NCI-H446 treated with DMSO at 0.1 percent for 48 hours (cell line): ENCODE measurements around the gene GPR18.

Experiments used
- DNase-seq: peaks from one replicate; lab custom pipeline; 2025; lab: John Stamatoyannopoulos, UW

GPR18 gene

DNA sequence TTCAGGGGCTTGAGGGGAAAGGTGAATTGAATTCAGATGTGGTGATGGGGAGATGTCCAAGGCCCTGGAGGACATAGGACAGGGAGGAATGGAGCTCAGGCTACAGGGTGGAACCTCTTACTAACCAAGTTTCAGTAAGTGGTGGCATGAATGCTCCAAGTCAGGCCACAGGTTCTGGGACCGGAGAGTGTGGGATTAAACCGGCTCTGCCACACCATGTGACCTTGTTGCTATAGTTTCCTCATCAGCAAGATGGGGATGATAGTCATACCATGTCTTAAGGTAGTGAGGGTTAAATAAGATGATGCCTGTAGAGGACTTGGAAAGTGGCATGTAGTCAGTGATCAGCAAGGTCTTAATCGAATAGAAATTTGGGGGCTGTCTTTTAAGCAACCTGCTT is 32.7 kb upstream of the GPR18 start:
- no peak for DNase-seq

DNA sequence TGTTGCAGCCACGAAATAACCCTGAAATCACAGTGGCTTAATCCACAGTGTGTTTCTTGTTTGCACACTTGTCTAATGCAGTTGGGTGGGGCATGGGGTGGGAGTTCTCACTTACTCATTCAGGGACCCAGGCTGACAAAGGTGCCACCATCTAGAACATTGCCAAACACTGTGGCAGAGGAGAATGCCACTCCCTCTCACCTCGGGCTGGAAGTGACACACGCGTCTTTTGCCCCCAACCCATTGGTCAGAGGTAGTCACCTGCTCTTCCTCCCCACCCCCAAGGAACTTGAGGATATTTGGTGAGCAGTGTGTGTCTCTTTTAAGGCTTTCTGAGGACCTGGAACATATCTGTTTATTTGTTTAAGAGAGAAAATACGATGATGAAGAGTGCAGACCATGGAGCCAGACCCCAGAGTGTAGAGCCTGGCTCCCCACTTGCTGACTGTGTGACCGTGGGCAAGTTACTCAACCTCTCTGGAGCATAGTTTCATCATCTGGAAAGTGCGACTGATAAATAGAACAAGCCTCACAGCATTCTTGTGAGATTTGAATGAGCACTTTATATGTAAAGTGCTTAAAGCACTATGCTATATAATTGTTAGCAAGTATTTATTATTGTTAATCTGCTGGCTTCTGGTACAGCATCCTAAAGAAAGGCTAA is 31.6 kb upstream of the GPR18 start:
- no peak for DNase-seq

DNA sequence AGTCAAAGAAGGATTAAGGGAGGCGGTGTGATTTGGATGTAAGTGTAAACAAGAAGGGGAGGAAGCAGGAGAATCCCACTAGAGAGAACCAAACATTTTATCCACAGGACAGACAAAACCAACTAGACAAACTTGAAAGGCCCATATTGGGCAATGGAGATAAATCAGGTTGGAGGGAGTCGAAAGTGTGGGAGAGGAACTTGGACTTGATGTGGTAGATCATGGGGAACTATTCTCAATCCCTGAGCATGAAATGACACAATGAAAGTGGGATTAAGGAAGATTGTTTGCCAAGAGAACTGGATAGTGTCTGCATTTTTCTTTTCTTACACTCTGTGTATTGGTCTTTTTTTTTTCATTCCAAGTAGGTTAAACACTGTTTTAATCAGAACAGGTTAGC is 31.1 kb upstream of the GPR18 start:
- no peak for DNase-seq

DNA sequence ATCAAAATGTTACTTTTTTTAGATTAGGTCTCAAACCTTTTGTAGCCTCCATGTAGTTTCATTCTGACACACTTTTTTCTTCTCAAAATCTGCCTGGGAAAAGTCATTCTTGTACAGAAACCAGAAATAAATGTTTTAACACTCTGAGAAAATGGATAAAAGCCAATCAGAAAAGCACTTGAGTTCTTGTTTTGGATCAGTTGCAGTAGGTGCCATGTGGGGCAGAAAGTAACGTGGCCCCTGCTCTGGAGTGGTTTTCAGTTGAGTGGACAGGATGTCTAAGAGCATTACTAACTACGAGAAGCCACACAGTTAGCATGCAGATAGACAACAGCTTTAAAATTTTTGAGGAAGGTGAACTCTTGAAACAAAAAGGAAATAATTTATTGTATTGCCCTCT is 29.9 kb upstream of the GPR18 start:
- DNase-seq: peak; percentile 79

DNA sequence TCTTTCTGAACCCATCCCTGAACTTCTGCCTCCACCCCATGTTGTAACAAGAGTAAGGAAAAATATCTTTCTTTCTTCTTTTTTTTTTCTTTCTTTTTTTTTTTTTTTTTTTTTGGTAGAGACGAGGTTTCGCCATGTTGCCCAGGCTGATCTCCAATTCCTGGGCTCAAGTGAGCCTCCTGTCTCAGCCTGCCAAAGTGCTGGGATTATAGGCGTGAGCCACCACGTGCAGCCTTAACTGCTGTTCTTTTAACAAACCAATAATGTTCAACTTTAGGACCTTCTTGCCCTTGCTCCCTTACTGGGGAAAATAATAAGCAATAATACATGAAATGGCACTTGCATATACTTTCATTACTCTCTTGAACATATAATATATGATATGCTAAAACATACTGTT is 29.4 kb upstream of the GPR18 start:
- peak; percentile 63 for DNase-seq

DNA sequence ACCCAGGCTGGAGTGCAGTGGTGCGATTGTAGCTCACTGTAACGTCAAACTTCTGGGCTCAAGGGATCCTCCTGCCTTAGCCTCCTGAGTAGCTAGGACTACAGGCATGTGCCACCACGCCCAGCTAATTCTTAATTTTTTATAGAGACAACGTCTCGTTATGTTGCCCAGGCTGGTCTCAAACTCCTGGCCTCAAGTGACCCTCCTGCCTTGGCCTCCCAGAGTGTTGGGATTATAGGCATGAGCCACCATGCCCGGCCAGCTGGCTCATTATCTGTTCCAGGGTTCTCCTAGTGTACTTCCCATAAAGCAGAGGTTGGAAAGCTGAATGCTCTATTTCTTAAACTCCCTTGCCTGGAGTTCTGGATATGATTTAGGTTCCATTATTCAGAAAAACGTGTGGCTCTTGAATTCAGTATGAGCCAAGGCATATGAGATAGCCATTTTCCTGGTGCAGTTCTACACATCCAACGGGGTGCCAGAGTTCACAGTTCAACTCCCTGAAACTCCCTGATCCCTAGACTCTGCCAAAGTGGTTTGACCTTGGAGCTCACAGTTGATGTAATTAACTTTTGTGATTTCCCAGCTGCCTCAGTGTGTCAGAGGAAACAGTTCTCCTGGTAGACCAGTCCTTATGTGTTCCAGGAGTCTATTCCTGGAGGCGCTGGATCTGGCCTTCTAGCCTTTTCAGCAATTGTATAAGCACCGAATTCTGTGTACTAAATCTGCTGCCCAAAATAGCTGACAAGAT is 27.4 kb upstream of the GPR18 start:
- DNase-seq: no peak

DNA sequence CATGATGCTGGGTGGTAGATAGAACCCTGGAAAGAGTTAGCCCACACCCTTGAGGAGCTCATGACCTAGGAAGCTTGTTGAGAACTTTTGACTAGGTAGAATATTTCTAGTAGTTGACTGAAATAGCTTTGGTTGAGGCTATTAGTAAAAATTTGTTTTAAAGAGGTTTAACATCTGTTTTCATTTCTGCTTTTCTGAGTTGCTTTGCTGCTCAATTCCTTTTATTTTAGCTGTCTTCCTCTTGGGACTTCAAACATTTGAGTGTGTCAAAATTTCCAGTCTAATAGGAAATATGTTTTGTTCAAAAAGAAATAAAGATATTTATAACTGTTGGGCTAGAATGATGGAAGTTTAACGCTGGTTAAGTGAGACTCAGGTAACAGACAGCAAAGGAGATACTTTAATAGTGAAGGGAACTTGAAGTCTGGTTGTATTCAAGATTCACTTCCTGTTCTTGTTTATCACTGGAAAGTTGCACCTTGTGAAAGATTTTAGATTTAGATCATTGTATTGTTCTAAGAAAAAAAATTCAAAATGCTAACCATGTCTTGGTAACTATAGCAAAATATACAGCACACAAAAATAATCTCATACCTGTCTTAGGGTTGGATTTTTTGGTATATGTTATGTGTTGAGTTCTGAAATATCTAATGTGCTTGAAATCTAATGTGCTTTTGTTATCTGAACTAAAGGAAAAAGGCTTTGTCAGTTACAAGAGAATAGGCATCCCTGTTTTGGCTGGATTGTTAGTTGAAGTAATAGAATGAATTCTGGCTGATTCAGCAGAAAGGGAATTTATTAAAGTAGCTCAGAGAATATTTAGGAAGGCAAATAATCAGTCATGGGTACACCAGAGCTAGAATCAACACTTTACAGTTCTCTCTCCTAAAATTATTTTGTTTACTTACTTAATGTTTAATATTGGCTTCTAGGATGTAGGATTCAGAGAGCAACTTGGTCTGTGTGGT is 24.4 kb upstream of the GPR18 start:
- DNase-seq: no peak

DNA sequence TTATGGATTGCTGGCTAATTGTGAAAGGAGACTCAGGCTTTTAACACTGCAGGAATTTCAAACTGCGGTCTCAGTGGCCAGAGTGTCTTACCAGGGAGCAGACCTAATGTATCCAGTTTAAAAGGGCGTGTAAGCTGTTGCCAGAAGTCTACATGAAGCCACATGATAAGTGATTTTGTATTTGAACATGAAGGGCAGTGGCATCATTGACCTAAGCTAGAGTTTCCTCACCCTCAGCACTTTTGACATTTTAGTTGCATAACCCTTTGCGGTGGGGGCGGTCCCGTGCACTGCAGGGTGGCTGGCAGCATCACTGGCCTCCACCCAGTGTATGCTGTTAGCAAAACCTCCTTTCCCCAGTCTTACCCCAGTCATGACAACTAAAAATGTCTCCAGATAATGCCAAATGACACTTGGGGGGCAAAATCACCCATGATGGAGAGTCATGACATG is 23.7 kb upstream of the GPR18 start:
- no peak for DNase-seq

DNA sequence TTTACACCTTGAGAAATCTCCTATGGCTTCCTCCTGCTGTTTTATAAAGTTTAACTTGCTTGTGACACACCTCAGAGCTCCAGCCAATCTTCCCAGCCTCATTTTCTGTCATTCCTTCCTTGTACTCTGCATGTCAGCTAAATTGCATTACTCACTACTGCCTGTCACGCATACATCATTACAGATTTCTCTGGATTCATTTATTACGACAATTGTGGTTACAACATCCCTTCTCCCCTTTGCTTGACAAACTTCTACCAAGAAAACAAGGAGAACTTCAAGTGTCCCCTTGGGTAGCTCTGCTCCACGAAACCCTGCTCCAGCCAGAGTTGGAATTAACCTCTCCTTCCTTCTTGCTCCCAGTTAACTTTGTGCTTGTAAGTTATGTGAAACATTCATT is 22.0 kb upstream of the GPR18 start:
- DNase-seq: no peak

DNA sequence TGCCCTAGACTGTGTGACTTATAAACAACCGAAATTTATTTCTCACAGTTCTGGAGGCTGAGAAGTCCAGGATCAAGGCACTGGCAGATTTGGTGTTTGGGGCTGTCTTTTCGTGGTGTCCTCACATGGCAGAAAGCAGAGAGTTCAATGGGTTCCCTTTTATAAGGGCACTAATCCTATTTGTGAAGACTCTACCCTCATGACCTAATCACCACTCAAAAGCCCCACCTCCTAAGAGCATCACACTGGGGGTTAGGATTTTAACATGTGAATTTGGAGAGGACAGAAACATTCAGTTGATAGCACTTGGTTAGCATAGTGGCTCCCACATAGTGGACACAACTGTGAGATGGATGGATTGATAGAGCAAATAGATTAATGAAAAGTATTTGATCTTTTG is 21.5 kb upstream of the GPR18 start:
- no peak for DNase-seq

DNA sequence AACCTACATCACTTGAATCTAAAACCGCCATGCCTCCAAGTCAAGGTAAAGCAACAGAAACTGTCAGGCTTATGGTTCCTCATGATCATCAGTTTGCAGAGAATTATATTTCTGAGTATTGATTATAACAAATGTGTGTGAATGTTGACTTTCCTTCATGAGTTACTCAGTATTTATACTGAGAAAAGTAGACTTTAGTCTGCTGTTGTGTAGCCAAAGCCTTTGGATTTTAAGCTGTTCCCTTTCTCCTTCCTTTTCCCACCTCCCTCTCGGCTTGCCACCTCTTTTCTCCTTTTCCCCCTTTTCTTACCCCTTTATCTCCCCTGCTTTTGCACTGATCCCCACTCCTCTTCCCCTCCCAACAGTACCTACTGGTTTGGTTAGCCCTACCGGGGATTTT is 20.7 kb upstream of the GPR18 start:
- DNase-seq: no peak

DNA sequence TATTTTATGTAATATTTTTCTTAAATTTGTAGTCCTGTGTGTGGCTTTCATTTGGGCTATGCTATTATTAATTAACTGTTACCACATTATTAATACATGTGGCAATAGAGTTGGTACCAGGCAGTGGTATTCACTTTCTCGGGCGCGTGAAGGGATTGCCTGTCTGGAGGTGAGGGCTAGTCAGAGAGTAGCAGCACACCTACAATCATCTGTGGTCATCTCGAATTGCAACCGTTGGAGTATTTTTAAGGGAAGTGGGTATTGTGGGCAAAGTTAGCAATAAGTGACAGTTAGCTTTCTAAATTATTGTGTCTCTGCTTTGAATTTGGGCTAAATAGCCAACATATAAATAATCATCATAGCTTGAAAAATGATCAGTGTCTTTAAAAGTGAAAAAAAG is 20.0 kb upstream of the GPR18 start:
- DNase-seq: no peak

DNA sequence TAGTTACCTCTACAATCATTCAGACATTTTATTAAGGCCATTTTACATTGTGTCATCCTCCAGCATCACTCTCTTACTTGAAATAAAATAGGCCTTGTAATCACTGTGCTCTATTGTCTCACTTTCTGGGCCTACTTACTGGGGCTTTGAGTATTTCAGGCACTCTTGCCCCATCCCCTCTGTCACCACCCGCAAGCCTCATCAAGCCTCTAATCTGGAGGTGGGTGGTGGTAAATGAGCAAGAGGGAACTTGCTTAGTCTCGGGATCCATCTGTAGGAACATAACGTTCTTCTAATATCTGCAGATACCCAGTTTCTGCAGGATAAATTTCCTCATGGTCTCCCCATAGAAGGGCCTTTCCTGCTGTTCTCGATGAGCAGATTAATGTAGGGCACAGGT is 19.4 kb upstream of the GPR18 start:
- no peak for DNase-seq

DNA sequence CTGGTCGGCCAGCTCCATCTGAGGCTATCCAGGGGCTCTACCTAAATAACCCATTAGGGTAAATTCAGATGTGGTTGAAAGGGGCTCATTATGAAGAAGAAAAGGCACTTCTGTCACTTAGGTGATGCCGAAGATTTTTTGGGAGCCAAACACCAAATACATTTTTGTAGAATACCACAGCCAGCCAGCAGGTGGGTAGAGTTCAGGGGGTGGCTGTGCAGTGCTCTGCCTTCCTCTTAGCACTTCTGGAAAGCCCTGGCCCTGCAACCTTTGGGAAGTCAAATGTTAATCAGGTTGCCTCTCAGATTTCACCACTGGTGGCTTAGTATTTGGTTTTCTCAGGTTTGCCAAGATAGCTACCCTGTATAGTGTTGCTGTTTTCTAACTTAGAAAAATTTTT is 18.5 kb upstream of the GPR18 start:
- DNase-seq: no peak

DNA sequence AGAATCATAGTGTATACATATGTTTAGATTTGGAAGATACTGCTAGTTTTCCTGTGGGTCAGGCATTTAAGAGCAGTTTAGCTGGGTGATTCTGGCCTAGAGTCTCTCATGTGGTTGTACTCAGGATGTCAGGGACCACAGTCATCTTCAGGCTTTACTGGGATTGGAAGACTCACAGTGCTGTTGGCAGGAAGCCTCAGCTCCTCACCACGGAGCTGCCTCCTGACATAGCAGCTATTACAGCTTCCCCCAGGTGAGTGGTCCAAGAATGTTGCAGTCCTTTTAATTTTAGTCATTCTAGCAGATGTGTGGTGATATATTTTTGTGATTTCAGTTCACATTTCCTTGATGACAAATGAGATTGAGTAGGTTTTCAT is 16.9 kb upstream of the GPR18 start:
- no peak for DNase-seq

DNA sequence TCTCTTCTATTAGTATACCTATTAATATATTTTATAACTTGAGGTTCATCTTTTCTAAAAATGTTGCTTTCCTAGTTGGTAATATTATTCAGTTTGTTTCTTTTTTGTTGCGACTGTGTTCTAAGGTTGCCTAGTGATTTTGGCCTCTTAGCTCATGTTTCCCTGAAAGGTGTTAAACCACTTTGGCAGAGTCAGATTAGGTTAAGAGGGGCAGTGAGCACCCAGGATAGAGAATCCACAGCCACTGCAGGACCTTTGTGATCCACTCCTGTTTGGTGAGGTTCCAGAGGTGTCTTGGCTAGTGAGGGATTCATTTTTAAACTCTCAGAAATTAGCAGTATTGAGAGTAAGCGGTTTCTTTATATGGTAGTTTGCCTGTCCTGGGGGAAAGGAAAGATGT is 14.9 kb upstream of the GPR18 start:
- no peak for DNase-seq

DNA sequence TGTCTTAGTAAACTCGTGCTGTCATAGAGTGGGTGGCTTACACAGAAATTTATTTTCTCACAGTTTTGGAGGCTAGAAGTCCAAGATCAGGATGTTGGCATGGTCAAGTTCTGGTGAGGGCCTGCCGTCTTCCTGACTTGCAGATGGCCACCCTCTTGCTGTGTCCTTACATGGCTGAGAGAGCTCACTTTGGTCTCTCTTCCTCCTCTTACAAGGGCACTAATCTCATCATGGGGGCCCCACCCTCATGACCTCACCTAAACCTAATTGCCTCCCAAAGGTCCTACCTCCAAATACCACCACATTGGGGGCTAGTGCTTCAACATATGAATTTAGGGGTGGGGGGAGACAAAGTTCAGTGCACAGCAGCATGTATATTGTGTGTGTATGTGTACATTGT is 14.3 kb upstream of the GPR18 start:
- DNase-seq: no peak

DNA sequence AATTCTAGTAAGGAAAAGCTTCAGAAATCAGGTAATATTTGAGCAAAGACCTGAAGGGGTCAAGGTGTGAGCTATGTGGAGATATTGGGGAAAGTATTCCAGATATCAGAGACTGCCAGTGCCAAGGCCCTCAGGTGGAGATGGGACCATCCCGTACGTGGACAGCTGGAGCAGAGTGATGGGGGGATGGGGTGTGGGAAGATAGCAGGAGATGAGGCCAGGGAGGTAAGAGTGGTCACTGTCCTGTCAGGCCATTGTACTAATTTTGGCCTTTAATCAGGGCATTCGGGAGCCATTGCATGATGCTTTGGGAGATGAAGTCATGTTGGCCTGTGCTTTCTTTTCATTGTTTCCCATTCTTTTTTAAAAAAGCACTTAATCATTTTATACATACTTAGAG is 13.1 kb upstream of the GPR18 start:
- no peak for DNase-seq

DNA sequence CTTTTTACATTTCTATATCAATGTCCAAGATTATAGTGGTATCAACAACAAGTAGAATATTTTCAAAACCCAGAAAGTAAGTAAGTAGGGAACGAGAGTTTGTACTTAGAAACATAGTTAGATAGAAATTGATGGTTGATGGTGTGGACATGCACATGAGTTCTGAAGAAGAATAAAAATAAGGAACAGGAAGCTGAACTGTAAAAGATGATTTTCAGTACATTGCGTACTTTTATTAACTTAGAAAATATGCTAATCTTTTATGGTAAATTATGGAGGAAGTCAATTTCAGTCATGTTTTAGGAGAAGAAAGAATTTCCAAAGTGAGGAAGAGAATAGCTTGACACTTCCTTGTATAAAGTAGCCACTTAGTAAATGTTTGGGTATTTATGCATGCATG is 12.3 kb upstream of the GPR18 start:
- DNase-seq: no peak

DNA sequence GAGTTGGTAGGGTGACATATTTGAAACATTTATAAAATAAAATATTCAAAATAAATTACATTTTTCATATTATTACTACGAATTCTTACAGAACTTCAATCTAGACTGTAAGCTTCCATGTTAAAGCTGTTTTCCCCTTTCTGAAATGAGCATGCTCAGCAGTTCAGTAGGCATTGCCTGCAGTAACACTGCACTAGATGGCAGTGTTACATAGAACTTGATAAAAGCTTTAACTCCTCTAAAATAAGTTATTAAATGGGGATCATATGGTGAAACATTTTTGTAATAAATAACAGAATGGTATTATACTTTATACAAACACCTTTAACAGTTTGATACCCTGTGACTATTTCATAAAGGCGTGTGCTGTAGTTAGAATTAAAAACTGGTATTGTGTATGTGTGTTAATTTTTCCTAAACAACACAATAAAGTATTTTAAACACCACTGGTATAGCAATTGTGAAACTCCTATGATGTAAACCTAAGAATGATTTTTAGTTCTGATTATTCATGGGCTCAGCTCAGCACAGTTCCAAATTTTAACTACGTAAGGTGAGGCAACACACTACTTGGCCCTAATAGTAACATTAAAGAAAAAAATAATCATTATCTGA is 11.6 kb upstream of the GPR18 start:
- DNase-seq: peak; percentile 6

DNA sequence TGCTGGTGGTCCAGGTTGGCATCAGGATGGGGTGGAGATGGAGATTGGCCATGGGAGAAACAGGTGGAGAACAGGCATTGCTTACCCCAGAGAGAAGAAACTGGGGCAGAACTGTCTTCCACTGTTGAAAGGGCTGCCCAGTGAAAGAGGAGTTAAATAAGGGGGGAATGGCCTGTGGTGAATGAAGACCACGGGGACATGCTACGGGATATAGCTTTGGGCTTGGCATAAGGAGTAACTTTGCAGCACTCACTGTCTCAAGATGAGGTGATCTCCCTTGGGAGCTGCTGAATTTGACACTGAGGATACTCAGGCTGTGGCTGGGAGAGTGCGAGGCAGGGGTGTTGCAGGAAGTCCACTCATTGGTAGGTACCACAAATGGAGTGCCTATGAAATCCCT is 10.6 kb upstream of the GPR18 start:
- DNase-seq: no peak

DNA sequence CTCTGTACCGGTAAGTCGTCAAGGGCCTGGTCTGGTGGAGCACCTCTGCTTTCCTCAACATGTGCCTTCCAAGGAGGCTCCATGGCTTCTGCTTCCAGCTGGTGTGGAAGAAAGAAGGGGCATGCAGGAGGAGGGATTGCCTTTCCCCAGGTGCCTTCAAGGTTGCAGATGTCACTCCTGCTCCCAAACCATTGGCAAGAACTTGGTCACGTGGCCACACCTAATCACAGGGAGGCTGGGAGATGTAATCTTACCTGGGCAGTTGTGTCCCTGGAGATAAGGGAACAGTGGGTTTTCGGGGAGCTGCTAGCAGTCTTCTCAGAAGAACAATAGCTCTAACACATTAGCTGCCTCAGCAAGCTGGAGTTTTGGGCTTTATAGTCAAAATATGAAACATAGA is 9.7 kb upstream of the GPR18 start:
- no peak for DNase-seq
